ENCODE measurements around the gene FYB1. TPM values are rescaled to one million over a fixed set of nuclear protein-coding genes. Genes with fewer than 3 reads are reported as not detected.

Gene FYB1
- total and polyA plus RNA-seq, 2 donors (not counting 1 experiment from before 2014, with no cell fraction given) = not detected

GRCh38 chr5:39233783-39234182 is 14.4 kb upstream of the FYB1 start:
- H3K4me1 ChIP-seq (ENCODE audit: control insufficient read depth, extremely low read depth, insufficient read depth, low read length) = no peaks in the 10 kb centered on the region
- no peak overlapping the region for H2AFZ ChIP-seq (ENCODE audit: low read length)
- no peaks in the 10 kb centered on the region for H3K79me2 ChIP-seq (ENCODE audit: control insufficient read depth, insufficient read depth, low read length)
- H3K27ac ChIP-seq (ENCODE audit: insufficient read depth, low read length) = no peak overlapping the region
- no peaks in the 10 kb centered on the region for H3K27me3 ChIP-seq (ENCODE audit: control insufficient read depth, insufficient read depth, low read length)
- no peaks in the 10 kb centered on the region for H3K9me3 ChIP-seq (ENCODE audit: control insufficient read depth, insufficient read depth, low read depth, low read length)
- no peak for DNase-seq (ENCODE audit: low read depth in 2 of 2)
- no peak overlapping the region for H3K4me3 ChIP-seq (replicated peaks in 1 of 4; ENCODE audit: control extremely low read depth in 1 of 4, insufficient read depth in 1 of 4, low read depth in 3 of 4, low read length in 4 of 4)
- no peaks in the 10 kb centered on the region for H3K36me3 ChIP-seq (ENCODE audit: control insufficient read depth, insufficient read depth, low read length)
- no peaks in the 10 kb centered on the region for H4K20me1 ChIP-seq (ENCODE audit: control insufficient read depth, extremely low read depth, insufficient read depth, low read length)
- no peak for TF ChIP-seq EZH2 (IDR thresholded peaks at IDR 0.05; ENCODE audit: low read length, missing control alignments)
- no peak for TF ChIP-seq CTCF (conservative IDR thresholded peaks at IDR 0.05 in 1 of 2, IDR thresholded peaks at IDR 0.05 in 1 of 2; ENCODE audit: low read depth in 1 of 2, low read length in 2 of 2)
- H3K9ac ChIP-seq (ENCODE audit: insufficient read depth, low read length) = no peak overlapping the region
- no peak overlapping the region for H3K4me2 ChIP-seq (ENCODE audit: extremely low read depth, insufficient read depth, low read length)

- H2AFZ ChIP-seq (ENCODE audit: low read length) = no peak overlapping the region
- DNase-seq (ENCODE audit: low read depth in 2 of 2) = peak; percentile 11 to 35
- TF ChIP-seq CTCF (conservative IDR thresholded peaks at IDR 0.05 in 1 of 2, IDR thresholded peaks at IDR 0.05 in 1 of 2; ENCODE audit: low read depth in 1 of 2, low read length in 2 of 2) (no peak), EZH2 (IDR thresholded peaks at IDR 0.05; ENCODE audit: low read length, missing control alignments) (no peak)
- H3K79me2 ChIP-seq (ENCODE audit: control insufficient read depth, insufficient read depth, low read length) = no peaks in the 10 kb centered on the region
- H3K36me3 ChIP-seq (ENCODE audit: control insufficient read depth, insufficient read depth, low read length) = no peaks in the 10 kb centered on the region
- no peak overlapping the region for H3K4me3 ChIP-seq (replicated peaks in 1 of 4; ENCODE audit: control extremely low read depth in 1 of 4, insufficient read depth in 1 of 4, low read depth in 3 of 4, low read length in 4 of 4)
- H4K20me1 ChIP-seq (ENCODE audit: control insufficient read depth, extremely low read depth, insufficient read depth, low read length) = no peaks in the 10 kb centered on the region
- no peak overlapping the region for H3K9ac ChIP-seq (ENCODE audit: insufficient read depth, low read length)
- no peaks in the 10 kb centered on the region for H3K27me3 ChIP-seq (ENCODE audit: control insufficient read depth, insufficient read depth, low read length)
- no peak overlapping the region for H3K27ac ChIP-seq (ENCODE audit: insufficient read depth, low read length)
- H3K4me2 ChIP-seq (ENCODE audit: extremely low read depth, insufficient read depth, low read length) = no peak overlapping the region
- H3K9me3 ChIP-seq (ENCODE audit: control insufficient read depth, insufficient read depth, low read depth, low read length) = no peaks in the 10 kb centered on the region
- H3K4me1 ChIP-seq (ENCODE audit: control insufficient read depth, extremely low read depth, insufficient read depth, low read length) = no peaks in the 10 kb centered on the region
Measured at GRCh38 chr5:39231705-39232525, 12.6 kb upstream of the FYB1 start.

- H3K4me2 ChIP-seq (ENCODE audit: extremely low read depth, insufficient read depth, low read length) = no peak overlapping the region
- no peaks in the 10 kb centered on the region for H3K79me2 ChIP-seq (ENCODE audit: control insufficient read depth, insufficient read depth, low read length)
- H3K4me1 ChIP-seq (ENCODE audit: control insufficient read depth, extremely low read depth, insufficient read depth, low read length) = no peaks in the 10 kb centered on the region
- no peak overlapping the region for H3K4me3 ChIP-seq (replicated peaks in 1 of 4; ENCODE audit: control extremely low read depth in 1 of 4, insufficient read depth in 1 of 4, low read depth in 3 of 4, low read length in 4 of 4)
- H3K9me3 ChIP-seq (ENCODE audit: control insufficient read depth, insufficient read depth, low read depth, low read length) = no peaks in the 10 kb centered on the region
- no peak overlapping the region for H2AFZ ChIP-seq (ENCODE audit: low read length)
- no peak for TF ChIP-seq CTCF (conservative IDR thresholded peaks at IDR 0.05 in 1 of 2, IDR thresholded peaks at IDR 0.05 in 1 of 2; ENCODE audit: low read depth in 1 of 2, low read length in 2 of 2)
- TF ChIP-seq EZH2 (IDR thresholded peaks at IDR 0.05; ENCODE audit: low read length, missing control alignments) = no peak
- H3K27ac ChIP-seq (ENCODE audit: insufficient read depth, low read length) = no peak overlapping the region
- no peak for DNase-seq (ENCODE audit: low read depth in 2 of 2)
- H3K9ac ChIP-seq (ENCODE audit: insufficient read depth, low read length) = no peak overlapping the region
- H3K27me3 ChIP-seq (ENCODE audit: control insufficient read depth, insufficient read depth, low read length) = no peaks in the 10 kb centered on the region
- no peaks in the 10 kb centered on the region for H3K36me3 ChIP-seq (ENCODE audit: control insufficient read depth, insufficient read depth, low read length)
- no peaks in the 10 kb centered on the region for H4K20me1 ChIP-seq (ENCODE audit: control insufficient read depth, extremely low read depth, insufficient read depth, low read length)
Measured at GRCh38 chr5:39228596-39228995, 9.2 kb upstream of the FYB1 start.

All from fibroblast of lung (primary cell).